HEK293 (cell line): ENCODE data around the gene RRP1B.

Experiments
- BCL11A ChIP-seq: fragments of 450-650 bp; formaldehyde crosslinking; IDR thresholded peaks from 2 replicates; pipeline ENCODE4 v1.5.1; 2016; ENCODE audit warnings: low read depth, missing biosample characterization, missing genetic modification characterization
- EGR2 ChIP-seq: fragments of 450-650 bp; formaldehyde crosslinking; IDR thresholded peaks from 2 replicates; pipeline ENCODE4 v1.5.1; 2016; ENCODE audit warnings: low read depth, missing biosample characterization, missing genetic modification characterization
- GLI4 ChIP-seq: fragments of 450-650 bp; formaldehyde crosslinking; IDR thresholded peaks from 2 replicates; pipeline ENCODE4 v1.5.1; 2016; ENCODE audit warnings: missing biosample characterization, missing genetic modification characterization
- KLF1 ChIP-seq: fragments of 450-650 bp; formaldehyde crosslinking; IDR thresholded peaks from 2 replicates; pipeline ENCODE4 v1.5.1; 2016; ENCODE audit warnings: missing biosample characterization, missing genetic modification characterization
- KLF9 ChIP-seq: fragments of 450-650 bp; formaldehyde crosslinking; IDR thresholded peaks from 2 replicates; pipeline ENCODE4 v1.5.1; 2016; ENCODE audit warnings: missing biosample characterization, missing genetic modification characterization, low read depth
- ZBTB21 ChIP-seq: fragments of 450-650 bp; formaldehyde crosslinking; IDR thresholded peaks from 2 replicates; pipeline ENCODE4 v1.5.1; 2017; ENCODE audit warnings: missing biosample characterization, missing genetic modification characterization
- ZEB2 ChIP-seq: fragments of 450-650 bp; formaldehyde crosslinking; IDR thresholded peaks from 2 replicates; pipeline ENCODE4 v1.5.1; 2016; ENCODE audit warnings: missing biosample characterization, missing genetic modification characterization
- ZNF175 ChIP-seq: fragments of 450-650 bp; formaldehyde crosslinking; IDR thresholded peaks from 2 replicates; pipeline ENCODE4 v1.5.1; 2016; ENCODE audit warnings: missing biosample characterization, missing genetic modification characterization
- ZNF223 ChIP-seq: fragments of 450-650 bp; formaldehyde crosslinking; IDR thresholded peaks from 2 replicates; pipeline ENCODE4 v1.5.1; 2016; ENCODE audit warnings: missing biosample characterization, missing genetic modification characterization
- ZNF23 ChIP-seq: fragments of 450-650 bp; formaldehyde crosslinking; IDR thresholded peaks from 2 replicates; pipeline ENCODE4 v1.5.1; 2016; ENCODE audit warnings: missing biosample characterization, missing genetic modification characterization, borderline replicate concordance
- ZNF248 ChIP-seq: fragments of 450-650 bp; formaldehyde crosslinking; IDR thresholded peaks from 2 replicates; pipeline ENCODE4 v1.5.1; 2017; ENCODE audit warnings: missing biosample characterization, missing genetic modification characterization
- ZNF433 ChIP-seq: fragments of 450-650 bp; formaldehyde crosslinking; IDR thresholded peaks from 2 replicates; pipeline ENCODE4 v1.5.1; 2016; ENCODE audit warnings: missing biosample characterization, missing genetic modification characterization, low read depth
- ZNF701 ChIP-seq: fragments of 450-650 bp; formaldehyde crosslinking; IDR thresholded peaks from 2 replicates; pipeline ENCODE4 v1.5.1; 2016; ENCODE audit warnings: missing biosample characterization, missing genetic modification characterization
- ZNF707 ChIP-seq: fragments of 450-650 bp; formaldehyde crosslinking; IDR thresholded peaks from 2 replicates; pipeline ENCODE4 v1.5.1; 2016; ENCODE audit warnings: missing biosample characterization, missing genetic modification characterization
- ZNF785 ChIP-seq: fragments of 450-650 bp; formaldehyde crosslinking; IDR thresholded peaks from 2 replicates; pipeline ENCODE4 v1.5.1; 2016; ENCODE audit warnings: missing biosample characterization, missing genetic modification characterization
- ZSCAN16 ChIP-seq: fragments of 450-650 bp; formaldehyde crosslinking; IDR thresholded peaks from 2 replicates; pipeline ENCODE4 v1.5.1; 2016; ENCODE audit warnings: missing biosample characterization, missing genetic modification characterization
- TF ChIP-seq, protein P1 (sequence below): fragments of 450-650 bp; formaldehyde crosslinking; IDR thresholded peaks from 2 replicates; pipeline ENCODE4 v1.5.1; 2016; ENCODE audit warnings: missing biosample characterization, missing genetic modification characterization
- TF ChIP-seq, protein P2 (sequence below): fragments of 450-650 bp; formaldehyde crosslinking; IDR thresholded peaks from 2 replicates; pipeline ENCODE4 v1.5.1; 2016; ENCODE audit warnings: missing biosample characterization, missing genetic modification characterization
- TF ChIP-seq, protein P3 (sequence below): fragments of 450-650 bp; formaldehyde crosslinking; IDR thresholded peaks from 2 replicates; pipeline ENCODE4 v1.5.1; 2016; ENCODE audit warnings: missing biosample characterization, missing genetic modification characterization
- TF ChIP-seq, protein P4 (sequence below): fragments of 450-650 bp; formaldehyde crosslinking; conservative IDR thresholded peaks from 2 replicates; pipeline ENCODE4 v1.5.1; 2016; ENCODE audit warnings: low read depth, missing biosample characterization, missing genetic modification characterization
- TF ChIP-seq, protein P5 (sequence below): fragments of 450-650 bp; formaldehyde crosslinking; optimal IDR thresholded peaks from 2 replicates; pipeline ENCODE3; 2016; ENCODE audit warnings: missing biosample characterization, mild to moderate bottlenecking, missing genetic modification characterization
- TF ChIP-seq, protein P6 (sequence below): fragments of 450-650 bp; formaldehyde crosslinking; IDR thresholded peaks from 2 replicates; pipeline ENCODE4 v1.5.1; 2017; ENCODE audit warnings: missing biosample characterization, missing genetic modification characterization

The RRP1B gene

DNA sequence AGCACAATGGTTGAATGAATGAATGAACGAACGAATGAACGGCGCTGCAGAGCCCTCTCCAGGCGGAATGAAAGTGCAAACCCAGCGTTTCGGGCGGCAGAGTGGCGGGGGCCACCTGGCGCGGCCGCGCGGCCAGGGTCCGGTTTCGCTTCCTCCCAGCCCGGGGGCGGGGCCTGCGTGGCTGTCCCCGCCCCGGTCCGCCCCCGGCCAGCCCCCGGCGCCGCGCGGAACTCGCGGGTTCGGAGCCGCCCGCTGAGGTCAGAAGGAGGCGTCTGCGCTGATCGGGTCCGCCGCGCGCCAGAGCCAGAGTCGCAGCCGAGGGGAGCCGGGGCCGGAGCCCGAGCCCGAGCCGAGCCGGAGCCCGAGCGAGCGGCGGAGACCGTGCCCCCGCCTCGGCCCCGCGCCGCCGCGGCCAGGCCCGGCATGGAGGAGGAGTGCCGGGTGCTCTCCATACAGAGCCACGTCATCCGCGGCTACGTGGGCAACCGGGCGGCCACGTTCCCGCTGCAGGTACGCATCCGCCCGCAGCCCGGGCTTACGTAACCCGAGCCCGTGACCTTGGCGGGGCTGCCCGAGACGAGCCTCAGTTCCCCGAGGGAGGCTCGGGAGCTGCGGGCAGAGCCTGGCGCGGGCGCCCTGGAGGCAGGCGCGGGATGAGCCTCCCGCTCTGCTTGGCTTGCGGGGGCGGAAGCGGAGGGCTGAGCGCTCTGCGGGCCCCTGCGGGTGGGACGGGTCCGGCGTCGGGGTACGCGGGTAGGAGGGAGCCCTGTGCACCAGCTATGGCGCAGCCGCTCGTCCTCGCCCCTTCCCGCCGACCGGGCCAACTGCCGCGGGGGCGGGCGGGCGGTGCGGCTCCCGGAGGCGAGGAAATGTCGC, 59.8 kb downstream of the RRP1B start, which contains the start of gene PDXK (continued):
- TF ChIP-seq, protein P1, sequence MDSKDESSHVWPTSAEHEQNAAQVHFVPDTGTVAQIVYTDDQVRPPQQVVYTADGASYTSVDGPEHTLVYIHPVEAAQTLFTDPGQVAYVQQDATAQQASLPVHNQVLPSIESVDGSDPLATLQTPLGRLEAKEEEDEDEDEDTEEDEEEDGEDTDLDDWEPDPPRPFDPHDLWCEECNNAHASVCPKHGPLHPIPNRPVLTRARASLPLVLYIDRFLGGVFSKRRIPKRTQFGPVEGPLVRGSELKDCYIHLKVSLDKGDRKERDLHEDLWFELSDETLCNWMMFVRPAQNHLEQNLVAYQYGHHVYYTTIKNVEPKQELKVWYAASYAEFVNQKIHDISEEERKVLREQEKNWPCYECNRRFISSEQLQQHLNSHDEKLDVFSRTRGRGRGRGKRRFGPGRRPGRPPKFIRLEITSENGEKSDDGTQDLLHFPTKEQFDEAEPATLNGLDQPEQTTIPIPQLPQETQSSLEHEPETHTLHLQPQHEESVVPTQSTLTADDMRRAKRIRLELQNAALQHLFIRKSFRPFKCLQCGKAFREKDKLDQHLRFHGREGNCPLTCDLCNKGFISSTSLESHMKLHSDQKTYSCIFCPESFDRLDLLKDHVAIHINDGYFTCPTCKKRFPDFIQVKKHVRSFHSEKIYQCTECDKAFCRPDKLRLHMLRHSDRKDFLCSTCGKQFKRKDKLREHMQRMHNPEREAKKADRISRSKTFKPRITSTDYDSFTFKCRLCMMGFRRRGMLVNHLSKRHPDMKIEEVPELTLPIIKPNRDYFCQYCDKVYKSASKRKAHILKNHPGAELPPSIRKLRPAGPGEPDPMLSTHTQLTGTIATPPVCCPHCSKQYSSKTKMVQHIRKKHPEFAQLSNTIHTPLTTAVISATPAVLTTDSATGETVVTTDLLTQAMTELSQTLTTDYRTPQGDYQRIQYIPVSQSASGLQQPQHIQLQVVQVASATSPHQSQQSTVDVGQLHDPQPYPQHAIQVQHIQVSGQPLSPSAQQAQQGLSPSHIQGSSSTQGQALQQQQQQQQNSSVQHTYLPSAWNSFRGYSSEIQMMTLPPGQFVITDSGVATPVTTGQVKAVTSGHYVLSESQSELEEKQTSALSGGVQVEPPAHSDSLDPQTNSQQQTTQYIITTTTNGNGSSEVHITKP (tag by site-specific recombination), result peak; percentile 78; the same call in 1 of the 2 replicates
- TF ChIP-seq ZNF701, result no peak
- TF ChIP-seq GLI4 (tag by site-specific recombination), result no peak
- TF ChIP-seq, protein P2, sequence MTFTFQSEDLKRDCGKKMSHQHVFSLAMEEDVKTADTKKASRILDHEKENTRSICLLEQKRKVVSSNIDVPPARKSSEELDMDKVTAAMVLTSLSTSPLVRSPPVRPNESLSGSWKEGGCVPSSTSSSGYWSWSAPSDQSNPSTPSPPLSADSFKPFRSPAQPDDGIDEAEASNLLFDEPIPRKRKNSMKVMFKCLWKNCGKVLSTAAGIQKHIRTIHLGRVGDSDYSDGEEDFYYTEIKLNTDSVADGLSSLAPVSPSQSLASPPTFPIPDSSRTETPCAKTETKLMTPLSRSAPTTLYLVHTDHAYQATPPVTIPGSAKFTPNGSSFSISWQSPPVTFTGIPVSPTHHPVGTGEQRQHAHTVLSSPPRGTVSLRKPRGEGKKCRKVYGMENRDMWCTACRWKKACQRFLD, result no peak
- TF ChIP-seq ZNF785 (tag by site-specific recombination), result 0 out of 2 replicates have a peak, but pooled peaks have one; percentile 16
- TF ChIP-seq KLF1 (tag by site-specific recombination), result peak; percentile 26; the same call in 1 of the 2 replicates
- TF ChIP-seq ZNF175 (tag by site-specific recombination), result no peak
- TF ChIP-seq, protein P3, sequence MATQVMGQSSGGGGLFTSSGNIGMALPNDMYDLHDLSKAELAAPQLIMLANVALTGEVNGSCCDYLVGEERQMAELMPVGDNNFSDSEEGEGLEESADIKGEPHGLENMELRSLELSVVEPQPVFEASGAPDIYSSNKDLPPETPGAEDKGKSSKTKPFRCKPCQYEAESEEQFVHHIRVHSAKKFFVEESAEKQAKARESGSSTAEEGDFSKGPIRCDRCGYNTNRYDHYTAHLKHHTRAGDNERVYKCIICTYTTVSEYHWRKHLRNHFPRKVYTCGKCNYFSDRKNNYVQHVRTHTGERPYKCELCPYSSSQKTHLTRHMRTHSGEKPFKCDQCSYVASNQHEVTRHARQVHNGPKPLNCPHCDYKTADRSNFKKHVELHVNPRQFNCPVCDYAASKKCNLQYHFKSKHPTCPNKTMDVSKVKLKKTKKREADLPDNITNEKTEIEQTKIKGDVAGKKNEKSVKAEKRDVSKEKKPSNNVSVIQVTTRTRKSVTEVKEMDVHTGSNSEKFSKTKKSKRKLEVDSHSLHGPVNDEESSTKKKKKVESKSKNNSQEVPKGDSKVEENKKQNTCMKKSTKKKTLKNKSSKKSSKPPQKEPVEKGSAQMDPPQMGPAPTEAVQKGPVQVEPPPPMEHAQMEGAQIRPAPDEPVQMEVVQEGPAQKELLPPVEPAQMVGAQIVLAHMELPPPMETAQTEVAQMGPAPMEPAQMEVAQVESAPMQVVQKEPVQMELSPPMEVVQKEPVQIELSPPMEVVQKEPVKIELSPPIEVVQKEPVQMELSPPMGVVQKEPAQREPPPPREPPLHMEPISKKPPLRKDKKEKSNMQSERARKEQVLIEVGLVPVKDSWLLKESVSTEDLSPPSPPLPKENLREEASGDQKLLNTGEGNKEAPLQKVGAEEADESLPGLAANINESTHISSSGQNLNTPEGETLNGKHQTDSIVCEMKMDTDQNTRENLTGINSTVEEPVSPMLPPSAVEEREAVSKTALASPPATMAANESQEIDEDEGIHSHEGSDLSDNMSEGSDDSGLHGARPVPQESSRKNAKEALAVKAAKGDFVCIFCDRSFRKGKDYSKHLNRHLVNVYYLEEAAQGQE, result peak; percentile 16; the same call in 1 of the 2 replicates
- no peak for TF ChIP-seq ZNF23 (tag by site-specific recombination)
- no peak for TF ChIP-seq ZNF433
- TF ChIP-seq ZBTB21, result no peak
- 0 out of 2 replicates have a peak, but pooled peaks have one; percentile 67 for TF ChIP-seq ZSCAN16 (tag by site-specific recombination)
- TF ChIP-seq, protein P4, sequence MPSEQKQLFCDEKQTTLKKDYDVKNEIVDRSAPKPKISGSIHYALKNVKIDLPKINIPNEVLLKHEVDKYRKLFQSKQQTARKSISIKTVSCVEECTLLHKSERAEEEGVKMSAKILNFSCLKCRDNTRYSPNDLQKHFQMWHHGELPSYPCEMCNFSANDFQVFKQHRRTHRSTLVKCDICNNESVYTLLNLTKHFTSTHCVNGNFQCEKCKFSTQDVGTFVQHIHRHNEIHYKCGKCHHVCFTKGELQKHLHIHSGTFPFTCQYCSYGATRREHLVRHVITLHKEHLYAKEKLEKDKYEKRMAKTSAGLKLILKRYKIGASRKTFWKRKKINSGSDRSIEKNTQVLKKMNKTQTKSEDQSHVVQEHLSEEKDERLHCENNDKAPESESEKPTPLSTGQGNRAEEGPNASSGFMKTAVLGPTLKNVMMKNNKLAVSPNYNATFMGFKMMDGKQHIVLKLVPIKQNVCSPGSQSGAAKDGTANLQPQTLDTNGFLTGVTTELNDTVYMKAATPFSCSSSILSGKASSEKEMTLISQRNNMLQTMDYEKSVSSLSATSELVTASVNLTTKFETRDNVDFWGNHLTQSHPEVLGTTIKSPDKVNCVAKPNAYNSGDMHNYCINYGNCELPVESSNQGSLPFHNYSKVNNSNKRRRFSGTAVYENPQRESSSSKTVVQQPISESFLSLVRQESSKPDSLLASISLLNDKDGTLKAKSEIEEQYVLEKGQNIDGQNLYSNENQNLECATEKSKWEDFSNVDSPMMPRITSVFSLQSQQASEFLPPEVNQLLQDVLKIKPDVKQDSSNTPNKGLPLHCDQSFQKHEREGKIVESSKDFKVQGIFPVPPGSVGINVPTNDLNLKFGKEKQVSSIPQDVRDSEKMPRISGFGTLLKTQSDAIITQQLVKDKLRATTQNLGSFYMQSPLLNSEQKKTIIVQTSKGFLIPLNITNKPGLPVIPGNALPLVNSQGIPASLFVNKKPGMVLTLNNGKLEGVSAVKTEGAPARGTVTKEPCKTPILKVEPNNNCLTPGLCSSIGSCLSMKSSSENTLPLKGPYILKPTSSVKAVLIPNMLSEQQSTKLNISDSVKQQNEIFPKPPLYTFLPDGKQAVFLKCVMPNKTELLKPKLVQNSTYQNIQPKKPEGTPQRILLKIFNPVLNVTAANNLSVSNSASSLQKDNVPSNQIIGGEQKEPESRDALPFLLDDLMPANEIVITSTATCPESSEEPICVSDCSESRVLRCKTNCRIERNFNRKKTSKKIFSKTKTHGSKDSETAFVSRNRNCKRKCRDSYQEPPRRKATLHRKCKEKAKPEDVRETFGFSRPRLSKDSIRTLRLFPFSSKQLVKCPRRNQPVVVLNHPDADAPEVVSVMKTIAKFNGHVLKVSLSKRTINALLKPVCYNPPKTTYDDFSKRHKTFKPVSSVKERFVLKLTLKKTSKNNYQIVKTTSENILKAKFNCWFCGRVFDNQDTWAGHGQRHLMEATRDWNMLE (tag by site-specific recombination), result no peak
- 0 out of 2 replicates have a peak, but pooled peaks have one; percentile 26 for TF ChIP-seq BCL11A
- peak; percentile 90 for TF ChIP-seq EGR2
- peak; percentile 69 for TF ChIP-seq ZEB2 (tag by site-specific recombination)
- TF ChIP-seq ZNF707 (tag by site-specific recombination), result no peak; the same call in 1 of the 2 replicates
- TF ChIP-seq KLF9 (tag by site-specific recombination), result peak; percentile 53
- TF ChIP-seq, protein P5, sequence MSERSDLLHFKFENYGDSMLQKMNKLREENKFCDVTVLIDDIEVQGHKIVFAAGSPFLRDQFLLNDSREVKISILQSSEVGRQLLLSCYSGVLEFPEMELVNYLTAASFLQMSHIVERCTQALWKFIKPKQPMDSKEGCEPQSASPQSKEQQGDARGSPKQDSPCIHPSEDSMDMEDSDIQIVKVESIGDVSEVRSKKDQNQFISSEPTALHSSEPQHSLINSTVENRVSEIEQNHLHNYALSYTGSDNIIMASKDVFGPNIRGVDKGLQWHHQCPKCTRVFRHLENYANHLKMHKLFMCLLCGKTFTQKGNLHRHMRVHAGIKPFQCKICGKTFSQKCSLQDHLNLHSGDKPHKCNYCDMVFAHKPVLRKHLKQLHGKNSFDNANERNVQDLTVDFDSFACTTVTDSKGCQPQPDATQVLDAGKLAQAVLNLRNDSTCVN (tag by site-specific recombination), result peak; percentile 100
- TF ChIP-seq ZNF248, result no peak
- TF ChIP-seq ZNF223, result no peak
- TF ChIP-seq, protein P6, sequence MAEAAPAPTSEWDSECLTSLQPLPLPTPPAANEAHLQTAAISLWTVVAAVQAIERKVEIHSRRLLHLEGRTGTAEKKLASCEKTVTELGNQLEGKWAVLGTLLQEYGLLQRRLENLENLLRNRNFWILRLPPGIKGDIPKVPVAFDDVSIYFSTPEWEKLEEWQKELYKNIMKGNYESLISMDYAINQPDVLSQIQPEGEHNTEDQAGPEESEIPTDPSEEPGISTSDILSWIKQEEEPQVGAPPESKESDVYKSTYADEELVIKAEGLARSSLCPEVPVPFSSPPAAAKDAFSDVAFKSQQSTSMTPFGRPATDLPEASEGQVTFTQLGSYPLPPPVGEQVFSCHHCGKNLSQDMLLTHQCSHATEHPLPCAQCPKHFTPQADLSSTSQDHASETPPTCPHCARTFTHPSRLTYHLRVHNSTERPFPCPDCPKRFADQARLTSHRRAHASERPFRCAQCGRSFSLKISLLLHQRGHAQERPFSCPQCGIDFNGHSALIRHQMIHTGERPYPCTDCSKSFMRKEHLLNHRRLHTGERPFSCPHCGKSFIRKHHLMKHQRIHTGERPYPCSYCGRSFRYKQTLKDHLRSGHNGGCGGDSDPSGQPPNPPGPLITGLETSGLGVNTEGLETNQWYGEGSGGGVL, result peak; percentile 62
